SKM-1 treated with dmso at 0.1 percent for 144 hours (cell line): ENCODE results near the gene DENND1A.

Experiments used
- DNase-seq: peaks from one replicate; lab custom pipeline; 2025; ENCODE audit not compliant: unreplicated experiment; lab: John Stamatoyannopoulos, UW

The DENND1A gene

DNA sequence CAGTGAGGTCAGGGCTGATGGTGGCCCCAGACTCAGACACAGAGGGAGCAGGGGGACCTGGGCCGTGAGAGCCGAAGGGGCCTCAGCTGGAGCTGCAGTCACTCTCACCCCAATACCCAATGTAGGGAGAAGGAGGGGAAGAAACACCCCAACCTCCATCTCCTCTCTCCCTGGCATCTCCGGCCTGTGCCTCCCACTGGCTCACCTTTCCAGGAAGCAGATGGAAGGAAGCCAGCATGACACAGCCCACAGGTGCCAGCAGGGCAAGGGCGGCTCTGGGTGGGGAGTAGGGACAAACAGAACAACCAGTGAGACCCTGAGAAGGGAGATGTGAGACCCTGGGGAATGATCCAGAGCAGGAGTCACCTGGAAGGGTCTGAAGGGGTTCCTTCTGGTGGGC is 576.9 kb downstream of the DENND1A start:
- no peak for DNase-seq

DNA sequence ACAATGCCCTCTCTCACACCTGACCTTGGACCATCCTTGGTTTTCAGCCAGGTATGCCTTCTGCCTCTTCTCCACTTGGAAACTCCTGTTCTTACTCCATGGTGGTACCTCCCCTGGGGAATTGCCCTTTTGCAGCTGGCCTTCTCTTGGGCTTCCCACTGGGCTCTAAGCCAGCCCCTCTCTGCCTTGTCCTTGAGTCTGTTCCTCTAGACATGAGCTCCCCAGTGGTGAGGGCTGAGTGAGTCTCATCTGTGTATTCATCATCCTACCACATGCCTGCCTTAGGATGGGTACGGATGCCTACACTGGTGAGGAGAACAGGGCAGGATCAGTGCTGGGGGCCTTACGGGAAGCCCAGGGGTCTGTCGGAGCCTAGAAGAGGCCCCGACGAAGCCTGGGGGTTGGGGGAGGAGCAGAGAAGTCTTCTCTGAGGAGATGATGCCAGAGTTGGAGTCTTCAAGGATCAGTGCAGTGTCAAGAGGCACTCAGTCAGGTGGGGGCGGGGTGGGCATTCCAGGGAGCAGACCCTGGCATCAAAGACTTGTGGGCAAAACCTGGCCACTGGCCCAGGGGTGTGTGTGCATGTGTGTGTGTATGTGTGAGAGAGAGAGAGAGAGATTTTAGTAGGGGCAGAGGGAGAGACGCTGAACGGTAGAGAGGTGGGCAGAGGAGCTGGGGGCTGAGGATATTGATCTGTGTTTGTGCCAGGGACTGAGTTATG is 579.2 kb downstream of the DENND1A start:
- DNase-seq = no peak

DNA sequence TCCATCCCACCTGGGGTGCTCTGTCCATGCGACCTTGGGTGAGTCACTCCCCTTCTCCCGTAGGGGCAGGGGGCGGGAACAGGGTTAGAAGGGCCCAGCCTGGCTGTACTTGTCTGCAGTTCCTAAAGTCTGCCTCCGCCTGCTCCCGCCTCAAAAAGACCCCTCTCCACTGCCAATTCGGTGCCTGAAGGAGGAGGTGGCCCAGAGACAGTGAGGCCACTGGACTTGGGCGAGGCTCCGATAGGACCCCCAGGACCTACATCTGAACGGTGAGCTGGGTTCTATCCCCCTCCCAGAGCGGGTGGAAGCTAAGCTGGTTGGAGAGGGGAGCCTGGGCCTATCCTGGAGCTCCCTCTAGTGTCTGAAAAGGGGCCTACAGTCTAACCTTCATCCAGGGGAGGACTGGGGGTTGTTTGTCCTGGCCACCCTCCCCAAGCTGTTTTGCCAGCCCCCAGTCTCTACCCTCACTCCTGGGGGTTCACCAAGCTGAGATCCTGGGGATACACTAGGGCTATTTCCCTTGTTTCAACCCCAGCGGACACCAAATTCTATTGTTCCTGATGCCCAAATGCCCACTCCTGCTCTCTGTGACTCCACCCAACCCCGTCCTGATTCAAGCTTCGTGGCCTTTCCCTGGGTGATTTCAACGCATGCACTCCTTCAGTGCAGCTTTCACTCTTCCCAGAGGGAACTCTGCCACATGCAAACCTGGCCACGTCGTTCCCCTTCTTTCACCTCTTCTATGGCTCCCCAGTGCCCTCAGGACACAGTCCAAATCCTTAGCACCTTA is 580.0 kb downstream of the DENND1A start:
- peak; percentile 59 for DNase-seq

DNA sequence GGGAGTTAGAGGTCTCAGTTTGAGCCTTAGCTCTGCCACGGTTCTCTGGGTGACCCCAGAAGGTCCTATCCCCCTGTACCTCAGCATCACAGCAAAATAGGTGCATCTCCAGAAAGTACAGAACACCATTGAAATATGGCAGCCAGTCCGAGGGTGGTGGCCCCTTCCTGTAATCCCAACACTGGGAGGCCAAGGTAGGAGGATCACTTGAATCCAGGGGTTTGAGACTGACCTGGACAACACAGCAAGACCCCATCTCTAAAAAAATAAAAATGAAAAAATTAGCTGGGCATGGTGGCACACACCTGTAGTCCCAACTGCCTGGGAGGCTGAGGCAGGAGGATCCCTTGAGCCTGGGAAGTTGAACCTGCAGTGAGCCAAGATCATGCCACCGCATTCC is 580.9 kb downstream of the DENND1A start:
- no peak for DNase-seq

DNA sequence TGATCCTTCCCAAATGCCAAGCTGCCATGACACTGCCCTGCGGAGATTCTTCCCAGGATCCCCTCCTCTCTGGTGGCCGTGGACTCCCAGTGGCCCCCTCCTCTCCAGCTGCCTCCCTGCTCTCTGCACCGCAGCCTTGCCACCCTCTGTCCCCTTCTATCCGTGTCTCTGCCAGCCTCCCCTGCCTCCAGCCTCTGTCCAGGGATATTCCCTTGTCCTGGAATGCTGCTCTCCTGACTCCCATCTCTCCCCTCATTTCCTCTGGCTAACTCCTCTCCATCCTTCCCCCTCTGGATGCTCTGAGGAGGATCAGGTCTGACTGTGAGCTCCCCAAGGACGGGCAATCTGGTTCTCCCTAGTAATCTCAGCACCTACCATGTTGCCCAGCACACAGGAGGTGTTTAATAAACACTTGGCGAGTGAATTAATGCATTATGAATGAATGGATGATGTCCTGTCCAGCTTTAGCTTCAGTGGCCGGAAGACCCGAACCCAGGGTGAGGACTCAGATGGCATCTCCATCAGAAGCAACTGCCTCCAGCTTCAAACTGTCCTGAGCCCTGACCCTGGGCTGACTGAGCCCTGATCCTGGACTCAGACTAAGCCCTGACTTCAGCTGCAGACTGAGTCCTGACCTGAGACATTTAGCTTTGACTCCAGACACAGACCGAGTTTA is 581.5 kb downstream of the DENND1A start:
- DNase-seq = no peak

DNA sequence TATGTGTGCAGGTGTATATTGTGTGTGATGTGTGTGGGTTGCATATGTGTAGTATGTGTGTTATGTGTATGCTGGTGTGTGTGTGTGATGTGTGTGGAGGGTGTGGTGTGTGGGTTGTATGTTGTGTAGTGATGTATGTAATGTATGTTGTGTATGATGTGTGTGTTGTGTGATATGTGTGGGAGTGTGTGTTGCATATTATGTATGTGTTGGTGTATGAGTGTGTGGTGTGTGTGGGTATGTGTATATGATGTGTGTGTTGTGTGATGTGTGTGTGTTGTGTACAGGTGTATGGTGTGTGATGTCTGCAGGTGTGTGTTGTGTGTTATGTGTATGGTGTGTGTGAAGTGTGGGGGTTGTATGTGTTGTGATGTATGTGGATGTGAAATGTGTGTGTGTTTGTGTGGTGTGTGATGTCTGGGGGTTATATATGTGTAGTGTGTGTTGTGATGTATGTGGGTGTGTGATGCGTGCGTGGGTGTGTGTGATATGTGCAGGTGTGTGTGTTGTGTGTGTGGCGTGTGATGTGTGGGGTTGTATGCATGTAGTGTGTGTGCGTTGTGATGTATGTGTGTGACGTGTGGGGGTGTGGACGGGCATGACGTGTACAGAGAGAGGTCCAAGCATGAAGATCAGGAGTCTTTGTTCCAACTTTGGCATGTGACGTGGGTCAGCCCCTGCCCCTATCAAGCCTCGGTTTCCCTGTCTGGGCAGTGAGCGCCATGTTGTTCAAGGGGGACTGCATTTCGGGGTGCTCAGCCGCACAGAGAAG is 582.5 kb downstream of the DENND1A start:
- DNase-seq = no peak

DNA sequence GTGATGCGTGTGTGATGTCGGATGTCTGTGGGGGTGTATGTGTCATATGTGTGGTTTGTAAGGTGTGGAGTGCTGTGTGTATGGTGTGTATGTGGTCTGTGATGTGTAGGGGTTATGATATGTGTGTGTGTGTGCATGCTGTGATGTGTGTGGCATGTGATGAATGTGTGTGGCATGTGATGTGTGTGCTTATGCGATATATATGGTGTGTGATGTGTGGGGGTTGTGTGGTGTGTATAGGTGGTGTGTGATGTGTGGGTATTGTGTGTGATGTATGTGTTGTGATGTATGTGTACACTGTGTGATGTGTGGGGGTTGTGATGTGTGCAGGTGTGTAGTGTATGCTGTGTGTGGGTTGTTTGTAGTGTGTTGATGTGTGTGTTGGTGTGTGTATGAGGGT is 583.1 kb downstream of the DENND1A start:
- no peak for DNase-seq

DNA sequence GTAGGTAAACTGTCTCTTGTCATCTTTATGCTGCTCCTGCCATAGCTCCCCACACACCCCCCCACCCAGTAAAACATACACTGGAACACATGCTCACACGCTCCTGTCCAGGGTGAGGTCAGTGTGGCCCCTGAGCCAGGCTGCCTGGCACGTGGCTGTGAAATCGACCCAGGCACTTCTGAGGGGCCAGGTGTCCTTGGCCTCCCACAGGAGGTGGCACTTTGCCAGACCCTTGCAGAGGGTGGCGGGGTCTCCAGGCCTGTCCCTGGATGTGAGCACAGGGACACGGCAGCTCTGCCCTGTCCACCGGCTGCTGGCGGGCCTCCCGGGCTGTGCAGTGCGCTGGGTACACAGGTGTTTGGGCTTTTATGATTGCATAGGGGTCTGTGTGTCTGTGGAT is 583.9 kb downstream of the DENND1A start:
- DNase-seq = no peak

DNA sequence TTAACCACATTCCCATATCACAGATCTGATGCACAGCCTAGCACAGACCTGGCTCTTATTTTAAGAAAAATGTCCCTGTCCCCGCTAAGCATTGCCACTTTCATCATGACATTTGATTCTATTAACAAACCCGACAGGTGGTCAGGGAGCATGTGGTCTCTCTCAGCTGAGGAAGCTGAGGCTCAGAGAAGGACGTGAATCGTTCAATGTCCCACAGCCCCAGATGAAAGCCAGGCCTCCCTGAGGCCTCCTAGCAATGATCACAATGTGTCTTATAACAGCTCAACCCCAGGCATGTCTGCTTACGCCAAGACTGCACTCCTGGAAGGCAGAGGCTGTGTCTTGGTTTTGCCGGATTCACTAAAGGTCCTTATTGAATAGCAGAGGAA is 584.4 kb downstream of the DENND1A start:
- no peak for DNase-seq

DNA sequence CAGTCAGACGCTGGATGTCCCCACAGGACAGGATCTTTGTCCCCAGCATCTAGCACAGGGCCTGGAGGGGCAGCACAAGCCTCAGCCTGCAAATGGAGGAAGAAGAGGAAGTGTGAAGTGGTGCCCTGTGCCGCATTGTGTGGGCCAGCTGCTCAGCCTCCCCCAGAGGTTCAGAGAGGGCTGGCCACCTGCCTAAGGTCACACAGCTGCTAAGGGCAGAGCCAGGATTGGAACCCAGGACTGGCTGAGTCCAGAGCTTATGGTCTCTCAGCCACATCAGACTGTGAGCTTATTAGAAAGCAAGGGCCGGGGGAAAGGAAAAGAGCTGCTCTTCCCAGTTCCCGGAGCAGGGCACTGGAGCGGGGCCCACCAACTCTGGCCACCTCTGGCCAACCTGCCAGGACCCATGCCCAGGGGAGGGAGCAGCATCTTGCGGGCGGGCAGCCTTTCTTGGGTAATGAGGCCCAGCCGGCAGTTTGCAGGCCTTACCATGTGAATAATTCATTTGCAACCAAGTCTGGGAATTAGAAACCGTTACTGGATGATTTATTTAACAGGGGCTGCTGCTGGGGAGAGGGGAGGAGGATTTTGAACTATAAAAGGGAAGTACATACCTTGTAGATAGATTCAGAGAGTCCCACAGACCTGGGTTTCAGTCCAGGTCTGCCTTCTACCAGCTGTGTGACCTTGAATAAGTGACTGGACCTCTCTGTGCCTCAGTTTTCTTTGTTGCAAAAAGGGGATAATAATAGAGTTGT is 585.6 kb downstream of the DENND1A start:
- DNase-seq = no peak

DNA sequence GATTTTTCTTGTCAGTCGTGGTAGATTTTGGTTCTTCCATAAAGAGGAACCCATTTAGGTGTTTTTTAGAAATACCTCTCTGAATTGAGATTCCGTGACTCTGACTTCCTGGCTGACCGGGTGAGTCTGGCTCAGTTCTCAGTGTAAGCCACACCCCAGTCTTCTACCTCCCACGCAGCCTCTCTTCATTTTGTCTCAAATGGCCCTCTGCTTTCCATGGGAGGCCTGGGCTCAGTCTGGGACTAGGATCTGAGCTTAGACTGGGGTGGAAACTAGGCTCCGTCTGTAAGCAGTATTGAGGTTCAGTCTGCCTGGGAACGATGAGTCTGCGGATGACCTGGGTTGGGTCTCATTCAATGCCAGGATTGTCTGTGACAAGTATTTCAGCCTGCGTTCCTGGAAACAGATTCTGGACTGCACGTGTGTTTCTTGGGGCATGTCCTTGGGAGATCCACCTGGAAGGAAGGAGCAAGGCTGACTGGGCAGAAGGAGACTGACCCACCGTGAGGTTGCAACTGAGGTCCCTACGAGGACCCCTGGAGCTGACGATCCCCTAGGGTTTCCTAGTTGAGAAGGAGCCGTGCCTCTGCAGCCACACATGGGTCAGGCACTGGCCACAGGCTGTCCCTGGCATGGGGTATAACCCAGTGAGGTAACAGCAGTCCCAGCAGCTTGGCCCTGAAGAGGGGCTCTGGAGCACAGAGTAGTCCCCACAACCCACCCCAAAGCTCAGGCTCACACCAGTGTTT is 586.3 kb downstream of the DENND1A start:
- no peak for DNase-seq

DNA sequence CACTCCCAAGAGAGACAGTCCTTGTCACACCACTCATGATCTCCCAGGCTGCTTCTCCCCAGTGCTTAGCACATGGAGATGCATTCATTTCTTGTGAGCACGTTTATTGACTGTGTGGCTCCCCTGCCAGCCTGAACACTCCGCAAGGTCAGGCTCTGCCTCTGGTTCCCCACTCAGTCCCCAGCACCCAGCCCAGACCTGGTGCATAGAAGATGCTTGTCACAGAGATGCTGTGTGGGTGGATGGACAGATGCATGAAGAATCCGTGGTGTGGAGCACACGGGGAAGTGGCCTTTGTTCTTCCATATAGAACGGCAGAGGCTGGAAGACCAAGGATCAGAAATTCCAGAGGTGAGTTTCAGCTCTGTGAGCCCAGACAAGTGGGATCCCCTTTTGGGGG is 587.7 kb downstream of the DENND1A start:
- DNase-seq = no peak

DNA sequence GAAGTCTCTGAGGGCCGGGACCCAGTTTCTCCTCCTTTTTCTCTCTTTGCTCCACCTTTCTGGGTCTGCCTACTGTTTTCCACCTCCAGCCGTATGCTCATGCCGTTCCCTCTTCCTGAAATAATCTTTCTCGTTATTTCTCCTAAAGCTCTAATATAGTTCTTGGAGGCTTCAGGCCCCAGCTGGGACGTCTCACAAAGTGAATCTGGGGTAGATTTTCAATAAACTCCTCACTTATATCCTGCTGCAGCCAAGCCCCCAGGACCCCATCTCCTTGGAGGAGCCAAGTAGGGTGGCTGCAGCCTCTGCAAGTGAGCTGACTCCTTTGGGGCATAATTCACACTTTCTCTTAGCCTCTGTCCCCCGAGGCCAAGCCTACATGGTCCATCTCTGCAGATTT is 588.1 kb downstream of the DENND1A start:
- DNase-seq = no peak

DNA sequence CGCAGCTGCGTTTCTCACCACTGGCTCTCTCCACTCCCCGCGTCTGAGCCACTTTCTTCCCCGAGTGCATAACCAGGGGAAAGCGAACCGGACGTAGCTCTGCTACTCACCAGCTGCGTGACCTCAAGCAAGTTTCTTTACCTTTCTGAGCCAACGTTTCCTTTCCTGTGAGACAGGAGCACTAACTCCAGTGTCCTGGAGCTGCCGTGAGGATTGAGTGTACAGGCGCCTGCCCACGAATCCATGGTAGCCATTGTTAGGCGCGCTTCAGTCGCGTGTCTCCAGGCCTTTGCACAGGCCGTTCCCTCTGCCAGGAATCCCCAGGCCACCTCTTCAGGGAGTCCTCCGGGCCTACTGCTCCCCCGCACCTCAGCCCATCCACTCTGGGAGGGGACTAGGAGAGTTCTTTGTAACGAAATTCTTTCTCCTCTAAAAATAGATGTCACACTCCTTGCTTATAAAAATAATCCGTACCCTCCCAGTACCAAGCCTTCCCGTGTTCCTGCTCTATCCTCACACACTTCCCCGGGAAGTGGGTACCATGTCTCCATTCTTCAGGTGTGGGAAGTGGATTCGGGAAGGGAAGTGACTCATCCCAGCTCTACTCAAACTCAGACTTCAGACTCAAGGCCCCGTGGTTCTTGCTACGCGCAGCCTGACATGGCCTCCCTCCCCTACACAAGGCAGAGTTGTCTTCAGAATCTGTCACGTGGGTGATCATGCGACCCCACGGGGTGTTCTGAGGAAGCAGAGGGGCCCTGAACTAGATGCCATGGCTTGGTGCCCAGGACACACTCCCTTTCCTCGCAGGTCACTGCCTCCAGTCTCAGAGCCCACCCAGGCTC is 590.0 kb downstream of the DENND1A start:
- no peak for DNase-seq

DNA sequence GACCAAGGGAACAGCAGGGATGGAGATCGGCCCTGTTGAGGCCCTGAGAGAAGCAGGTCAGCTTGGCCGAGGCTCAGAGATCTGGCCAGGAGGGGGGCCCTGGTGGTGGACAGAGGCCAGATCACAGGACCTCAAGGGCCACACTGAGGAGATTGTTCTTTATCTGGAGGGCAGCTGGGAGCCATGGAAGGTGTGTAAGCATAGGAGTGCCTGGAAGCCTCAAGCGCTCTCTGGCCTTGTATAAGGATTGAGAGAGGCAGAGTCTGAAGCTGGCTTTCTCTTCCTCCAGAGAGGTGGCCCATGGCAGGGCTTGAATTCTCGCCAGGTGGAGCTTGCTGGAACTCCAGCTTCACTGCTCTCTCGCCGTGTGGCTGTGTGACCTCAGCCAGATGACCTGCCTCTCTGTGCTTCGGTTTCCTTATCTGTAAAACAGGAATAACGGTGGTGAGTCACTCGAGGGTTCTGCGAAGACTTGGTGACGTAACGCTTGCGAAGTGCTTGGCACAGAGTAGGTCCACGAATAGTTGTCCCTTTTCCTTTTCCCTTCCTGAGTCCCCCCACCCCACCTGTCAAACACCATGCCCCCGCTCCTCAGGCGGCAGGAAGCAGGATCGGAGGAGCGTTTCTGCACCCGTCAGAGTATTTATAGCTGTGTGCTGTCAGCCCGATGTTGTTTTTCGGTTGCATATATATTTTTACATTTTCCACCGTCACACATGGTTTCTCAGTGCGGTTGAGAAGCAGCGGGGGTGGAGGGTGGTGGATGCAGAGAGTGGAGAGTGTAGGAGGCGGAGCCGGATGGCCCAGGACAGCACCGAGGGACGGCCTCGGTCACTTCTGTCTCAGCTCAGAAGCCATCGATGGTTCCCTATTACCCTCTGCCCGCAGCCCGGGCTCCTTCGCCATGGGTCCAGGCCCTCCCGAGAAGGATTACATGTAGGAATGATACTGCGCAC is 590.9 kb downstream of the DENND1A start:
- no peak for DNase-seq

DNA sequence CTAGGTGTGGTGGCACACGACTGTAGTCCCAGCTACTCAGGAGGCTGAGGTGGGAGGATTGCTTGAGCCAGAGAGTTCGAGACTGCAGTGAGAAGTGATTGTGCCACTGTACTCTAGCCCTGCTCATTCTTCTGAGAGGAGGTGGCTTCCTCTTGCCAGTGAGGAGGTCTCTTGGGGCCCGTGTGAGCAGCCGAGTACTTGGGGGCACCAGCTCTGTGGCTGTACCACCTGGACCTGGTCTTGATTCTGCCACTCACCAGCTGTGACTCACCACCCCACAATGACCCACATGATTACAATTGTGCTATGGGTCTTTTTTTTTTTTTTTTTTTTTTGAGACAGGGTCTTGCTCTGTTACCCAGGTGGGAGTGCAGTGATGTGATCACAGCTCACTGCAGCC is 592.0 kb downstream of the DENND1A start:
- DNase-seq = no peak

DNA sequence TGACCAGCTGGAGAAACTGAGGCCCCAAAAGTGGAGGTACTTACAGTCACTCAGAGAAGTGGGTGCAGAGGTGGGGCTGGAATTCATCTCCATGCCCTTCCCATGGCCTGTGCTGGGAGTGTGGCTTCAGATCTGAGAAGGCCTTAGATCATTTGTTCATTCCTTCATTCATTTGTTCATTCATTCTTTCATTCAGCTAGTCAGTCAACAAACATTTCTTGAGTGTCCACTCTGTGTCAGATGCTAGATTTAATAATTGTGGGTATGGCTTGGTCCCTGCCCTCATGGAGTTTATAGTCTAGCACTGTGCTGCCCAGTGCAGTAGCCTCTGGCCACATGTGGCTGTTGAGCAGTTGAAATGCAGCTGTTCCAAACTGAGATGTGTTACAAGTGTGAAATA is 593.0 kb downstream of the DENND1A start:
- no peak for DNase-seq

DNA sequence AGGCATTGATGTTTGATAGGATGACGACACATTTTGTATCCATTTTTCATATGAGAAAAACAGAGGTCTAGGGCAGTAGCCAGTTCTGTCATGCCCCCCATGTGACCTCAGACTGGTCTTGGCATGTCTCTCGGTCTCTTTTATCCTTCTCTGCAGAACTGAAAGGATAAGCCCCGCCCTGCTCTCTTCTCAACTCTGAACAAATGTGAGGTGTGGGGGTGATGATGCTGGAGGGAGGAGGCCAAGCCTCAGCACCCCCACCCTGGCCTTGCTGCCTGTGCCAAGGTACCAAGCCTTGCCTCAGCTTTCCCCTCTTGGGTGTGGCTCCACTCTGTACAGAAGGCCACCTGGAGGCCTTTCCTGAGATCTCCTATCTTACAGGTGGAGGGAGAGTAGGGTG is 593.5 kb downstream of the DENND1A start:
- no peak for DNase-seq
